ENCODE measurements around the gene FBXO3. TPM values are rescaled to one million over a fixed set of nuclear protein-coding genes. Genes with fewer than 3 reads are reported as not detected.

Gene FBXO3
- total RNA-seq, 4 donors from 2014 or later = 23.0 to 55.8 (median 30.8) TPM

DNA sequence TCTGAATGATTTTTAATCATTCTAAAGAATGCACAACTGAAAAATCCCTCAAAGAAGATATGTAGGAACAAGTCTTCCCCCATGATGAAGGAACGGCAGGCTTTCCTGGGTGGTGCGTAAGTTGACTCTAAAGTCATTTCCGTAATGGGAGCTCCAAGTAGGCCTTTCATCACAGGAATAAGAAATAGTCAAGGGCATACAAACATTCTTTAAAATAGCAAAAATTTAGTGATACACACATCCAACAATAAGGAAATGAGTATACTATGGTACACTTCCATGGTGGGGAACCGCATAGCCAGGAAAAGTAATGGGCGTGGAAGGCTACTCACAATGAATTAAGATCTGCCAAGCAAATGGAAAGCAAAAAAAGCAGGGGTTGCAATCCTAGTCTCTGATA is 48.8 kb downstream of the FBXO3 start:
- DNase-seq (ENCODE audit: low spot score) (no peak), ATAC-seq (ENCODE audit: low FRiP score) (no peak)

GRCh38 chr11:33724644-33725035 is 49.7 kb downstream of the FBXO3 start:
- ATAC-seq (ENCODE audit: low FRiP score) (no peak), DNase-seq (ENCODE audit: low spot score) (no peak)
- TF ChIP-seq, protein P1, sequence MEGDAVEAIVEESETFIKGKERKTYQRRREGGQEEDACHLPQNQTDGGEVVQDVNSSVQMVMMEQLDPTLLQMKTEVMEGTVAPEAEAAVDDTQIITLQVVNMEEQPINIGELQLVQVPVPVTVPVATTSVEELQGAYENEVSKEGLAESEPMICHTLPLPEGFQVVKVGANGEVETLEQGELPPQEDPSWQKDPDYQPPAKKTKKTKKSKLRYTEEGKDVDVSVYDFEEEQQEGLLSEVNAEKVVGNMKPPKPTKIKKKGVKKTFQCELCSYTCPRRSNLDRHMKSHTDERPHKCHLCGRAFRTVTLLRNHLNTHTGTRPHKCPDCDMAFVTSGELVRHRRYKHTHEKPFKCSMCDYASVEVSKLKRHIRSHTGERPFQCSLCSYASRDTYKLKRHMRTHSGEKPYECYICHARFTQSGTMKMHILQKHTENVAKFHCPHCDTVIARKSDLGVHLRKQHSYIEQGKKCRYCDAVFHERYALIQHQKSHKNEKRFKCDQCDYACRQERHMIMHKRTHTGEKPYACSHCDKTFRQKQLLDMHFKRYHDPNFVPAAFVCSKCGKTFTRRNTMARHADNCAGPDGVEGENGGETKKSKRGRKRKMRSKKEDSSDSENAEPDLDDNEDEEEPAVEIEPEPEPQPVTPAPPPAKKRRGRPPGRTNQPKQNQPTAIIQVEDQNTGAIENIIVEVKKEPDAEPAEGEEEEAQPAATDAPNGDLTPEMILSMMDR (IDR thresholded peaks at IDR 0.05) = no peak

More for the DNA sequence above, 48.8 kb downstream of the FBXO3 start:
- TF ChIP-seq, protein P1 (IDR thresholded peaks at IDR 0.05) = no peak

DNA sequence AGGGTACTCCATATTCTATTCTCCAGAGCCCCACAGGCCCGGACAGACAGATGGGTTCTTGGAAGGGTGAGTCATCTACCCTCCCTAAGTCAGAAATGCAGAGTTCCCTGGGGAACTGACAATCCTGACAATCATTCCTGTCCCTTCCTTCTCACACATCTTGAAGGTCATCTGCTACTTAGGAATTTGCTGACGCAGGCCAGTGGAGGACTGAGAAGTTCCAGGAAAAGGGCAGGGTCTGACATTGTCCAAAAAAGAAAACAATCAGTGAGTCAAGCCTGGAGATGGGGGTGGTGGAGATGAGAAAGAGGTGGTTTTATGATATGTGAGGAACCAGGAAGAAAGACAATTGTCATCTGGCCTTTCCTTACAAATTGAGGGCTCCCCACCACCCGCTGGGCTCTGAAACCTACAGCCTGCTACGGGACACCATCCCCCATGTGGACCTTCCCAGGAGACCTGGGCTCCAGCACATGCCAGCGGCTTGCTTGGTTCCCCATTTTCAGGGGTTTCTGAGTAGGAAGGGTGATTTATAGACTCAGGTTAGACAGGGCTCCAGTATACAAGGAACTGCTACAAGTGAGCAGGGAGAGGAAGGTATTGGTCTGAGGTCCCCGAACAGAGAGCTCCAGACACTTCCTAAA is 51.0 kb downstream of the FBXO3 start:
- ATAC-seq (ENCODE audit: low FRiP score) (peak; percentile 80), DNase-seq (ENCODE audit: low spot score) (no peak)
- TF ChIP-seq, protein P1 (IDR thresholded peaks at IDR 0.05) = no peak

DNA sequence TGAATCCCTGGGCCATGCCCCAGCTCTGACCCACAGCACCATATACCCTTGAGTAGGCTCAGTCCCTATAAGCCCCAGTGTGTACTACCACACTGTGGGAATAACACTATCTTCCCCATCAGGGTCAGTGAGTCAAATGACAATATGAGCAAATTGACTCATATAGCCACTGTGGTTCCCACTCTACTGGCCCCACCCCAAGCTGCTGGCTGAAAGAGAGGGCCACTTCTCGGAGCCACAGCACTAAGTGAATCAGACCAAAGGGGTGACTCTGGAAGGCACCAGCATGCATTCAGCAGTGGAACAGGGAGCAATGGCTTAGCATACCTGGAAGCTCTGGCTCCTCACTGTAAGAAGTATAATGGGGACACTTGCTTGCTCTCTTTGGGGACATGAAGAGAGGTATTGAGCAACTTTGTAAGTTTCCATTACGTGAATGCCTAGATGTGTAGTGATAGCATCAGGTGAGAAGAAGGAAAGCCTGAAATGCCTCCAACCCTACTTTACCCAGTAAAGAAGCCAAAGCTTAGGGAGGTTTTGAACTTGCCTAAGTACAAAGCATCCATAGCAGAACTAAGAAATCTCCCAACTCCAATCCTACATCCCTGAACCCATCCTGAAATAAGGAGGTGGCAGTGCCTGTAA is 51.6 kb downstream of the FBXO3 start:
- ATAC-seq (ENCODE audit: low FRiP score) (peak; percentile 59), DNase-seq (ENCODE audit: low spot score) (no peak)
- TF ChIP-seq, protein P1 (IDR thresholded peaks at IDR 0.05) = no peak

GRCh38 chr11:33721984-33722383 is 52.3 kb downstream of the FBXO3 start:
- TF ChIP-seq, protein P1 (IDR thresholded peaks at IDR 0.05) = no peak
- DNase-seq (ENCODE audit: low spot score) (no peak), ATAC-seq (ENCODE audit: low FRiP score) (no peak)

DNA sequence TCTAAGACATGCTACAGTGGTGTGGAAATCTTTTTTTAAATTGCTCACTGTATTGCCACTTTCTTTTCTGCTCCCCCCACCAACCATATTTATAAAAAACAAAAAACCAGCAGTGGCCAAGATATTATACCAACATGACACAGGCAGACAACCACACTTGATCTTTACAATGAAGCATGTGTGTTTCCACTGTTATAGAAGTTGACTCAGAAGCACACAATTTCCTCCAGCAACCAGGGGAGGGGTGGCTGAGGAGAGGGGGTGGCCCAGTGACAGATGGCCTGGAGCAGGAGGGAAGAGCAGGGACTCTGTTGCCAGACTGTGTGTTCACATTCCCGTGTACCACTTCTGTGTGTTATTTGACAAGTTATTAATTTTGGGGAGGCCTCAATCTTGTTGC is 52.9 kb downstream of the FBXO3 start:
- TF ChIP-seq, protein P1 (IDR thresholded peaks at IDR 0.05) = no peak
- ATAC-seq (ENCODE audit: low FRiP score) = no peak

GRCh38 chr11:33719587-33719986 is 54.7 kb downstream of the FBXO3 start:
- ATAC-seq (ENCODE audit: low FRiP score) = no peak
- TF ChIP-seq, protein P1 (IDR thresholded peaks at IDR 0.05) = no peak
- DNase-seq (ENCODE audit: low spot score) = no peak

More for the DNA sequence above, 52.9 kb downstream of the FBXO3 start:
- no peak for DNase-seq (ENCODE audit: low spot score)
